ENCODE results near the gene CNTN4. TPM values are rescaled to one million over a fixed set of nuclear protein-coding genes. Genes with fewer than 3 reads are reported as not detected.

CNTN4 gene
- total RNA-seq, 6 experiments from 2014 or later: not detected

- TF ChIP-seq, protein P1, sequence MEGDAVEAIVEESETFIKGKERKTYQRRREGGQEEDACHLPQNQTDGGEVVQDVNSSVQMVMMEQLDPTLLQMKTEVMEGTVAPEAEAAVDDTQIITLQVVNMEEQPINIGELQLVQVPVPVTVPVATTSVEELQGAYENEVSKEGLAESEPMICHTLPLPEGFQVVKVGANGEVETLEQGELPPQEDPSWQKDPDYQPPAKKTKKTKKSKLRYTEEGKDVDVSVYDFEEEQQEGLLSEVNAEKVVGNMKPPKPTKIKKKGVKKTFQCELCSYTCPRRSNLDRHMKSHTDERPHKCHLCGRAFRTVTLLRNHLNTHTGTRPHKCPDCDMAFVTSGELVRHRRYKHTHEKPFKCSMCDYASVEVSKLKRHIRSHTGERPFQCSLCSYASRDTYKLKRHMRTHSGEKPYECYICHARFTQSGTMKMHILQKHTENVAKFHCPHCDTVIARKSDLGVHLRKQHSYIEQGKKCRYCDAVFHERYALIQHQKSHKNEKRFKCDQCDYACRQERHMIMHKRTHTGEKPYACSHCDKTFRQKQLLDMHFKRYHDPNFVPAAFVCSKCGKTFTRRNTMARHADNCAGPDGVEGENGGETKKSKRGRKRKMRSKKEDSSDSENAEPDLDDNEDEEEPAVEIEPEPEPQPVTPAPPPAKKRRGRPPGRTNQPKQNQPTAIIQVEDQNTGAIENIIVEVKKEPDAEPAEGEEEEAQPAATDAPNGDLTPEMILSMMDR (IDR thresholded peaks at IDR 0.05): no peak
Measured at GRCh38 chr3:2948882-2949281, 850.2 kb downstream of the CNTN4 start.

DNA sequence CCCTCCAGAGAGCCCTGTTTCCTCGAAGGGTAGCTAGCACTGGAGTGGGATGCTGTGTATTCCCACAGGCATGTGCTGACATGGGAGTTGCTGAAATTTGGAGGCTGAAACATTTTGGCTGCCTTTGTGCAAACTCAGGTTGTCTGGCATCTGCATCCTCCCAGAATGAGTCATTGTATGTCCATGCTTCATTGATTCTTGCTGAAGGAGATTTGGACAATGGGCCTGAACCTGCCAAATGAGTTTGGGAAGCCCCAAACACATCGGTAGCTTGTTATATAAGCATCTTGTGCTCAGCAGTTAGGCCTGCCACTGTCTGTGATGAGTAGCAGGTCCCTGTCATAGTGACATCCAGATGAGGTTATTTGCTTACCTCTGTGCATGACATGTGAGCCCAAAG is 851.5 kb downstream of the CNTN4 start:
- Mint-ChIP-seq H3K27ac (no peak overlapping the region), H3K36me3 (ENCODE audit: low read depth) (no peaks in the 10 kb centered on the region), H3K4me3 (no peak overlapping the region), H3K27me3 (ENCODE audit: insufficient read depth) (no peaks in the 10 kb centered on the region), H3K4me1 (ENCODE audit: low read depth) (no peaks in the 10 kb centered on the region), H3K9me3 (peaks cover 42% of the 10 kb centered on the region)
- TF ChIP-seq, protein P1 (IDR thresholded peaks at IDR 0.05): no peak
- DNase-seq: no peak

More at GRCh38 chr3:2948882-2949281, 850.2 kb downstream of the CNTN4 start:
- H3K27ac Mint-ChIP-seq: no peak overlapping the region
- H3K9me3 Mint-ChIP-seq: peaks cover 41% of the 10 kb centered on the region
- no peaks in the 10 kb centered on the region for H3K36me3 Mint-ChIP-seq (ENCODE audit: low read depth)
- H3K4me1 Mint-ChIP-seq (ENCODE audit: low read depth): no peaks in the 10 kb centered on the region
- no peak for DNase-seq
- H3K4me3 Mint-ChIP-seq: no peak overlapping the region
- no peaks in the 10 kb centered on the region for H3K27me3 Mint-ChIP-seq (ENCODE audit: insufficient read depth)

GRCh38 chr3:2957115-2957514 is 858.4 kb downstream of the CNTN4 start:
- TF ChIP-seq, protein P1 (IDR thresholded peaks at IDR 0.05): no peak
- H3K9me3 Mint-ChIP-seq: peaks cover 39% of the 10 kb centered on the region
- no peaks in the 10 kb centered on the region for H3K27me3 Mint-ChIP-seq (ENCODE audit: insufficient read depth)
- H3K4me1 Mint-ChIP-seq (ENCODE audit: low read depth): no peaks in the 10 kb centered on the region
- DNase-seq: no peak
- no peak overlapping the region for H3K27ac Mint-ChIP-seq
- no peak overlapping the region for H3K4me3 Mint-ChIP-seq
- H3K36me3 Mint-ChIP-seq (ENCODE audit: low read depth): no peaks in the 10 kb centered on the region

- TF ChIP-seq, protein P1 (IDR thresholded peaks at IDR 0.05): no peak
- DNase-seq: no peak
- H3K9me3 Mint-ChIP-seq: peaks cover 39% of the 10 kb centered on the region
- H3K4me1 Mint-ChIP-seq (ENCODE audit: low read depth): no peaks in the 10 kb centered on the region
- no peak overlapping the region for H3K27ac Mint-ChIP-seq
- no peaks in the 10 kb centered on the region for H3K27me3 Mint-ChIP-seq (ENCODE audit: insufficient read depth)
- H3K4me3 Mint-ChIP-seq: no peak overlapping the region
- no peaks in the 10 kb centered on the region for H3K36me3 Mint-ChIP-seq (ENCODE audit: low read depth)
Measured at GRCh38 chr3:2958551-2958950, 859.9 kb downstream of the CNTN4 start.

DNA sequence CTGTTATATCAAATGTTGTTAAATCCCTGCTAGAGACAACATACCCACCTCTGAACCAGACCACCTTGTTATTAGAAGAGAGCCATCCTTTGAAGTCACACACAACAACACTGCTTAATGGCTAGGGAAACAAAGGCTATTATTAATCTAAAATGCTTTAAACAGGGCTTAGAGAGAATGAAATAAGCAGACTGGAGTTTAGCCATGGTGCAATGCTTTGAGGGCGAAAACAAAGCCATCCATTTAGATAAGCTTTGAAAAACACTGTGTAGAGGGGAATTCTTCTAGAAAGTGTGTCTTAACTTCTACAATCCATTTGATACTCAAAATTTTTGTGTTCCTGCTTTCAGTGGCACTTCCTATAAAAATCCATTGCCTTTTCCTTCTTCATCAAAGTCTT is 862.9 kb downstream of the CNTN4 start:
- H3K27ac Mint-ChIP-seq: no peak overlapping the region
- TF ChIP-seq, protein P1 (IDR thresholded peaks at IDR 0.05): no peak
- H3K36me3 Mint-ChIP-seq (ENCODE audit: low read depth): no peaks in the 10 kb centered on the region
- H3K4me1 Mint-ChIP-seq (ENCODE audit: low read depth): no peaks in the 10 kb centered on the region
- no peak for DNase-seq
- H3K4me3 Mint-ChIP-seq: no peak overlapping the region
- H3K9me3 Mint-ChIP-seq: peaks cover 40% of the 10 kb centered on the region
- no peaks in the 10 kb centered on the region for H3K27me3 Mint-ChIP-seq (ENCODE audit: insufficient read depth)

DNA sequence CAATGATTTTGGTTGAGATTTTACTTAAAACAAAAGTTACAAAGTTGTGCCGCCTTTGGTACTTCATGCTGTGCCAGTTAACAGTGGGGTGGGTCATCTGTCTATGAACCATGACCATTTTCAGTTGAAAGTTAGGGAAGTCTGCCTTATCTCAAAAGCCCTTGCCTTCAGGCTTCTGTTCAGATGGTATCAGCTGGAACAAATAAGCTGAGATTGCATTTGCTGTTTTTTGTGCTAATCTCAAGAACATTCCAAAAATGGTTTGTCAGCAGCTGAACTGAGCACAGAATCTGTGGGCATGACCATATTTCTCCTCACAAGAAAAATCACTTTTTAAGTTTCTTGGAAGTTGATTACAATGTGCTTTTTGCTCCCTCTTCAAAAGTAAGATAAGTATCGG is 869.2 kb downstream of the CNTN4 start:
- H3K36me3 Mint-ChIP-seq (ENCODE audit: low read depth): no peaks in the 10 kb centered on the region
- no peaks in the 10 kb centered on the region; the same call in 1 of the 2 replicates for H3K27me3 Mint-ChIP-seq (ENCODE audit: insufficient read depth)
- H3K4me3 Mint-ChIP-seq: no peak overlapping the region
- TF ChIP-seq, protein P1 (IDR thresholded peaks at IDR 0.05): no peak
- peaks cover 46% of the 10 kb centered on the region for H3K9me3 Mint-ChIP-seq
- H3K27ac Mint-ChIP-seq: no peak overlapping the region
- DNase-seq: no peak
- no peaks in the 10 kb centered on the region for H3K4me1 Mint-ChIP-seq (ENCODE audit: low read depth)
